Urinary bladder (tissue), 4 donors: ENCODE results near the gene GNAT1. TPM values are rescaled to one million over a fixed set of nuclear protein-coding genes. Genes with fewer than 3 reads are reported as not detected.

ENCODE experiments used
- DNase-seq: peaks from one replicate; pipeline ENCODE4 v3.0.0-alpha.2; 2015; ENCODE audit errors: extremely low spot score
- H3K27ac ChIP-seq: one replicate; pipeline ENCODE4 v1.5.1; 2013; ENCODE audit warnings: low read depth, mild to moderate bottlenecking, moderate library complexity
- H3K36me3 ChIP-seq: one replicate; pipeline ENCODE4 v1.6.1; 2013; ENCODE audit warnings: mild to moderate bottlenecking, moderate library complexity; ENCODE audit not compliant: insufficient read depth
- H3K4me1 ChIP-seq: one replicate; pipeline ENCODE4 v1.6.1; 2013; ENCODE audit warnings: mild to moderate bottlenecking, moderate library complexity; ENCODE audit not compliant: insufficient read depth
- H3K4me3 ChIP-seq: one replicate; pipeline ENCODE4 v1.5.1; 2013; ENCODE audit warnings: low read depth, low read length
- WGBS: extraction: QIAGEN DNeasy Blood & Tissue Kit; methylation state at CpG from one replicate; pipeline ENCODE4 v1.1.7; 2013; 5-methylcytosine and 5-hydroxymethylcytosine counted together
- polyA plus RNA-seq: library from polyadenylated mRNA; stranded (reverse); fragments of 200-250 nt; gene quantifications from one replicate; pipeline ENCODE4 v1.2.3, GENCODE V29; 2013
- total RNA-seq: library from RNA; depleted of rRNA; stranded (reverse); fragments of >200 nt; gene quantifications from one replicate; pipeline ENCODE4 v1.2.3, GENCODE V29; 2014
- donor health status: healthy with polysubstance abuse.
- donor health status: healthy.

The GNAT1 gene
- total and polyA plus RNA-seq, 2 donors = not detected

DNA sequence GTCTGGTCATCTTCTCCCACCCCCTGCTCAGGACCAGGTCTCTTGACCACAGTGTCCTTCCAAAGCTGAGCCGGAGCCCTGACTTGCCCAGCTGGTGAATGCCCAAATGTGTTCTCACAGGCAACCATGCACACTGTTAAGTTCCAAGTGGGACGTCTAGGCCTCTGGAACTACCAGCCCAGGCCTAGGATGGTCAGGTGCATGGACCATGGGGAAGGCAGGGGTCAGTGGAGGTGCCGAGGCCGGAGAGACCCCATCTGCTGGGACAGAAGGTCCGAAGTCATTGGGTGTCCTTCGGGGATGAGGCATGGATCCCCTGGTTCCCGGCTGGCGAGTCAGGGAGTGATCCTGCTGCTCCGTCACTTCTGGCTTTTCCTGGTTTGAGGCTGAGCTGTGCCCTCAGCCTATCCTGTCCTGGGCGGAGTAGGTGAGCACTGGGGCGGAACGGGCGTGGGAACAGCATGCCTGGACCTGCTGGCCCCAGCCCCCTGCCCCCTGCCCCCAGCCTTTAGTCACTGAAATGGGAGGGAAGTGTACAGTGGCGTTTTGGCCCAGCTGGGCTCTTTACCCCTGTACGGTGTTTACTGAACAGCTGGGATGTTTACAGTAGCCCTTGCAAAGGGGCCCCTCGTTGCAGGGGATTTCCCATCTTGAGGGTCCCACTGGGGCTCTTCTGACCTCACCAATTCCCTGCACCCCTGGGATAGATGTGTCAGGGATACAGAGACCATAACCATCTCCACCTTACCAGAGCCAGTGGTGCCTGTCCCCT, 24.2 kb upstream of the GNAT1 start:
- no peak overlapping the region for H3K4me3 ChIP-seq
- 67% methylated on average over 16 of the region's 16 CpGs for WGBS

DNA sequence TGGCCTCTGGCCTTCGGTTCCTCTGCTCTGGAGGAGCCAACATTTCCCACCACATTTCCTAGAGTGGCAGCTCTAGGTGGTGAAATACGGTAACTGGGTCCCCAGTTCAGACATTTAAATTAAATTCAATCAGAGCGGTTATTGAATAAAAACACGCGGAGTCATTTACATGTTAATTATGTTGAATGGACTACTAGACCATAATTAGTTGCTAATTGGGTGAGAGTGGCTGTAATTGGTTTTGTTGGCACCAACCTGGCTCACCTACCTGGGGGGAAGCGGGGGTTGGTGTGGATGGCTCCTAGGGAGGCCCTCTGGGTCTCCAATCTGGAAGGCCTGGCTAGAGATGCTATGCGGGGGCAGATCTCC, 23.6 kb upstream of the GNAT1 start:
- peaks cover 5% of the 10 kb centered on the region for H3K4me1 ChIP-seq
- 91% methylated on average over 7 of the region's 7 CpGs for WGBS
- H3K4me3 ChIP-seq = no peak overlapping the region
- no peak for DNase-seq
- peak overlapping the region; percentile 63 for H3K27ac ChIP-seq
- no peaks in the 10 kb centered on the region for H3K36me3 ChIP-seq

More for the DNA sequence above, 24.2 kb upstream of the GNAT1 start:
- Histone ChIP-seq H3K27ac (peak overlapping the region; percentile 63), H3K4me1 (peaks cover 5% of the 10 kb centered on the region), H3K36me3 (no peaks in the 10 kb centered on the region)
- DNase-seq = no peak

GRCh38 chr3:50168388-50168787, 23.0 kb upstream of the GNAT1 start:
- H3K4me3 ChIP-seq = no peak overlapping the region
- 49% methylated on average over 9 of the region's 9 CpGs for WGBS
- H3K36me3 ChIP-seq = no peaks in the 10 kb centered on the region
- H3K27ac ChIP-seq = peak overlapping the region; percentile 33
- peaks cover 5% of the 10 kb centered on the region for H3K4me1 ChIP-seq
- DNase-seq = no peak

- 87% methylated on average over 6 of the region's 6 CpGs for WGBS
- Histone ChIP-seq H3K4me3 (no peak overlapping the region), H3K36me3 (no peaks in the 10 kb centered on the region), H3K4me1 (peaks cover 5% of the 10 kb centered on the region), H3K27ac (no peak overlapping the region)
- no peak for DNase-seq
Measured at GRCh38 chr3:50168791-50169190, 22.6 kb upstream of the GNAT1 start.

DNA sequence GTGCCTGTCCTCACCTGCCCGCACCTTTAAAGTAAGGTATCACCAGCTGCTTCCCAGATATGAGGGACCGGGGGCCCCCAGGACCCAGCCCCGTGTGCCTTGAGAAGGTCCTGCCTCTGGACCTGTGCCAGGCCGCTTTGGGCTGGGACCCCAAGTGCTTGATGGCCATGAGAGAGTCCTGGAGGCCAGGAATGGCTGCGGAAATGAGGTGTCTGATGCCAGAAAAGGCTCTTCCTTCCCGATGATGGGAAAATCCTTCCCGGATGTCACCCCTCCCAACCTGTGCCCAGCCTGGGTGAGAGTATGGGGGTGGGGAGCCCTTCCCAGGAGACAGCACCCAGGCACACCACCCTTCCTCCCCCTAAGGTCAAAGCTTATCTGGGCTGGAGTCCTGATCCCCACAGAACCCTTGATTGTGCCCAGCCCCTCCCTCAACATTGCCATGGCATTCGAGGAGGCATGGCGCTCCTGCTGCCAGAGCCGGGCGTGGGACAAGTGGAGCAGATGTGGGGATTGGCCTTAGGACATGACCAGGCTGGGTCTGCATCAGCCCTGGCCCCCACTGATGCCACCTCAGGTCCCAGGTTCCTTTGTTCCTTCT, 22.1 kb upstream of the GNAT1 start:
- 85% methylated on average over 11 of the region's 11 CpGs for WGBS
- Histone ChIP-seq H3K4me3 (no peak overlapping the region), H3K4me1 (peaks cover 5% of the 10 kb centered on the region), H3K27ac (no peak overlapping the region), H3K36me3 (no peaks in the 10 kb centered on the region)
- no peak for DNase-seq

GRCh38 chr3:50169858-50170257, 21.6 kb upstream of the GNAT1 start:
- H3K36me3 ChIP-seq = no peaks in the 10 kb centered on the region
- no peak overlapping the region for H3K27ac ChIP-seq
- WGBS = 93% methylated on average over 1 of the region's 1 CpG
- H3K4me1 ChIP-seq = peaks cover 5% of the 10 kb centered on the region
- no peak for DNase-seq
- no peak overlapping the region for H3K4me3 ChIP-seq

GRCh38 chr3:50170689-50171088, 20.7 kb upstream of the GNAT1 start:
- no peak for DNase-seq
- H3K27ac ChIP-seq = no peak overlapping the region

GRCh38 chr3:50171540-50172301, 19.7 kb upstream of the GNAT1 start:
- no peak overlapping the region for H3K4me3 ChIP-seq
- 86% methylated on average over 21 of the region's 21 CpGs for WGBS
- peaks cover 2% of the 10 kb centered on the region for H3K4me1 ChIP-seq
- DNase-seq = no peak
- no peaks in the 10 kb centered on the region for H3K36me3 ChIP-seq
- H3K27ac ChIP-seq = no peak overlapping the region

More at GRCh38 chr3:50170689-50171088, 20.7 kb upstream of the GNAT1 start:
- WGBS = 84% methylated on average over 10 of the region's 10 CpGs
- peaks cover 5% of the 10 kb centered on the region for H3K4me1 ChIP-seq
- H3K36me3 ChIP-seq = no peaks in the 10 kb centered on the region
- H3K4me3 ChIP-seq = no peak overlapping the region

- WGBS = 75% methylated on average over 8 of the region's 8 CpGs
- no peak for DNase-seq
- Histone ChIP-seq H3K27ac (no peak overlapping the region), H3K36me3 (no peaks in the 10 kb centered on the region), H3K4me3 (no peak overlapping the region), H3K4me1 (peaks cover 2% of the 10 kb centered on the region)
Measured at GRCh38 chr3:50172626-50173220, 18.7 kb upstream of the GNAT1 start.

DNA sequence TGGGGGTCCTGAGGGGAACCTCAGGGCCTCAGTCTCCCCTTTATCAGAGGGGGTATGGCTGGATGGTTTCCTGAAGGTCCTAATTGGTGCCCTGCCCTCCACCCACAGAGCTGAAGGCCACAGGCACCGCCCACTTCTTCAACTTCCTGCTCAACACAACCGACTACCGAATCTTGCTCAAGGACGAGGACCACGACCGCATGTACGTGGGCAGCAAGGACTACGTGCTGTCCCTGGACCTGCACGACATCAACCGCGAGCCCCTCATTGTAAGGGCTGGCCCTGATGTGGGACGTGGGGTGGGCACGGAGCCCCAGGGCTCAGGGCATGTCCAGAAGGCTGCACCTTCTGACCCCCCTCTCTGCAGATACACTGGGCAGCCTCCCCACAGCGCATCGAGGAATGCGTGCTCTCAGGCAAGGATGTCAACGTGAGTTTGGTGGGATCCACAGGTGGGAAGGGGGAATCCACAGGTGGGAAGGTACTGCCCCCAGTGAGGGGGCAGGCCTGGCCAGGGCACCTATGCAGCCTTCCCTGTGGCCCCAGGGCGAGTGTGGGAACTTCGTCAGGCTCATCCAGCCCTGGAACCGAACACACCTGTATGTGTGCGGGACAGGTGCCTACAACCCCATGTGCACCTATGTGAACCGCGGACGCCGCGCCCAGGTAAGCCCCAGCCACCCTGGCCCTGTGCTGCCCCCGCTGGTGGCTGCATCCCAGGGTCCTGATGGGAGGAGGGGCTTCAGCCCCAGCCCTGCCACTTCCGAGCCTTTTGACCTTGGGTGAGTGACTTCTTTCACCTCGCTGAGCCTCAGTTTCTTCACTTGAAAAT, 17.5 kb upstream of the GNAT1 start:
- H3K27ac ChIP-seq = no peak overlapping the region
- no peaks in the 10 kb centered on the region for H3K4me1 ChIP-seq
- 89% methylated on average over 29 of the region's 29 CpGs for WGBS
- DNase-seq = no peak
- H3K36me3 ChIP-seq = no peaks in the 10 kb centered on the region
- no peak overlapping the region for H3K4me3 ChIP-seq

DNA sequence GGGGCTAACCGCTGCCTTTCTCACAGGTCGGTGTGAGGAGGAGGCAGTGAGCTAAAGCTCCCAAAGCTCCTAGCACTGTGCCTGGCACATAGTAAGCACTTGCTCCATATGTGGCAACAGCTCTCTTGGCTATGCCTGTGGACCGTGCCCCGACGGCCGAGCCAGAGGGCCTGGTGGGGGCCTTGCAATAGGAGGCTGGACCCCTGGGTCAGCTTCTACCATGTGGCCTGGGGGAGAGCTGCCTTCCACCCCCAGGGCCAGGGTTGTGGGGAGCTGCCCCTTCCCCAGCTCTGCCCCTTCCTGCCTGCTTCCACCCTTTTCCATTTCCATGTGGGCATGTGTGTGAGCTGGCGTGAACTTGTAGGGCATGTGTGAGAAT, 16.9 kb upstream of the GNAT1 start:
- 94% methylated on average over 7 of the region's 7 CpGs for WGBS
- Histone ChIP-seq H3K4me1 (no peaks in the 10 kb centered on the region), H3K4me3 (no peak overlapping the region), H3K36me3 (no peaks in the 10 kb centered on the region), H3K27ac (no peak overlapping the region)
- no peak for DNase-seq

GRCh38 chr3:50174947-50175524, 16.4 kb upstream of the GNAT1 start:
- H3K36me3 ChIP-seq = no peaks in the 10 kb centered on the region
- no peaks in the 10 kb centered on the region for H3K4me1 ChIP-seq
- H3K4me3 ChIP-seq = no peak overlapping the region
- no peak overlapping the region for H3K27ac ChIP-seq
- no peak for DNase-seq
- WGBS = 94% methylated on average over 17 of the region's 17 CpGs

DNA sequence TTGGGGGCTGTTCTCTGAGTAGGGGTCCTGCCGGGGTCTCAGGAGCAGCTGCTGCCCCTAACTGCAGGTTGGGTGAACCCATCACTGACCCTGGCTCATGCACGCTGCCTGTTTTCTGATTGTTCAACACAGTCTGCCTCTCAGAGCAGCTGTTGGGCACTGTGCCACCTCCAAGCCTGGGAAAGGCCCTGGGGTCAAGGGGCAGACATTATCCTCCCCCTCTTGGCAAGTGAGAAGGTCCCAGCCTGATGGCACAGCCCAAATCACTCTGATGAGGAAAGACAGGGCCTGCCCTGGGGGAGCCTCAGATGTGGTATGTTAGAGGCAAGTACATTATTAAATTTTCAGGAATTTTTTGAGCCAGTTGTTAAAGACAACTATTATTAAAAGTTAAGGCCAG, 14.1 kb upstream of the GNAT1 start:
- Histone ChIP-seq H3K36me3 (peaks cover 2% of the 10 kb centered on the region), H3K4me3 (no peak overlapping the region), H3K27ac (no peak overlapping the region), H3K4me1 (no peaks in the 10 kb centered on the region)
- 79% methylated on average over 2 of the region's 2 CpGs for WGBS
- DNase-seq = no peak
